Fibroblast of lung (primary cell): ENCODE results near the gene CAMSAP2. TPM values are rescaled to one million over a fixed set of nuclear protein-coding genes. Genes with fewer than 3 reads are reported as not detected.

Experiments
- DNase-seq, 2 donors: peaks; one replicate each; pipeline versions ENCODE4 v3.0.0 to v3.0.0-alpha.2; 2010; ENCODE audit warnings: low read depth in 2 of 2
- H2AFZ ChIP-seq: 2 replicates; pipeline ENCODE4 v1.5.1; 2012; ENCODE audit warnings: low read length, control low read depth, inconsistent platforms
- H3K27ac ChIP-seq: 2 replicates; pipeline ENCODE4 v1.5.1; 2011; ENCODE audit warnings: low read length, control low read depth; ENCODE audit not compliant: insufficient read depth
- H3K27me3 ChIP-seq: 2 replicates; pipeline ENCODE4 v1.5.1; 2011; ENCODE audit warnings: mild to moderate bottlenecking, low read length; ENCODE audit not compliant: control insufficient read depth, insufficient read depth
- H3K36me3 ChIP-seq: 2 replicates; pipeline ENCODE4 v1.5.1; 2011; ENCODE audit warnings: low read length; ENCODE audit not compliant: control insufficient read depth, insufficient read depth
- H3K4me1 ChIP-seq: 2 replicates; pipeline ENCODE4 v1.5.1; 2011; ENCODE audit warnings: low read length; ENCODE audit not compliant: control insufficient read depth, insufficient read depth; ENCODE audit errors: extremely low read depth
- H3K4me2 ChIP-seq: 2 replicates; pipeline ENCODE4 v1.5.1; 2011; ENCODE audit warnings: low read length, control low read depth; ENCODE audit not compliant: insufficient read depth; ENCODE audit errors: extremely low read depth
- H3K4me3 ChIP-seq, 4 experiments: fragments of 200-600 bp in 1 of 4; sonication (generic) in 1 of 4; replicated peaks in 1 of 4; 2 replicates each; pipeline ENCODE4 v1.5.1; 2011 to 2016; ENCODE audit warnings: low read length in 4 of 4, low read depth in 3 of 4, mild to moderate bottlenecking in 3 of 4, control low read depth in 2 of 4, inconsistent platforms in 1 of 4, mixed read lengths in 1 of 4; ENCODE audit not compliant: insufficient read depth in 1 of 4; ENCODE audit errors: control extremely low read depth in 1 of 4
- H3K79me2 ChIP-seq: 2 replicates; pipeline ENCODE4 v1.5.1; 2012; ENCODE audit warnings: mild to moderate bottlenecking, low read length, inconsistent platforms; ENCODE audit not compliant: control insufficient read depth, insufficient read depth
- H3K9ac ChIP-seq: 2 replicates; pipeline ENCODE4 v1.5.1; 2011; ENCODE audit warnings: mild to moderate bottlenecking, low read length, control low read depth; ENCODE audit not compliant: insufficient read depth
- H3K9me3 ChIP-seq: 2 replicates; pipeline ENCODE4 v1.5.1; 2012; ENCODE audit warnings: low read depth, low read length; ENCODE audit not compliant: control insufficient read depth, insufficient read depth
- H4K20me1 ChIP-seq: 2 replicates; pipeline ENCODE4 v1.5.1; 2011; ENCODE audit warnings: low read length; ENCODE audit not compliant: control insufficient read depth, insufficient read depth; ENCODE audit errors: extremely low read depth
- CTCF ChIP-seq, 2 donors: IDR thresholded peaks in 1 of 2; conservative IDR thresholded peaks in 1 of 2; 1 replicate in 1 of 2; 2 replicates in 1 of 2; pipeline ENCODE4 v1.5.1; 2011 to 2012; ENCODE audit warnings: low read length in 2 of 2, control low read depth in 1 of 2, inconsistent platforms in 1 of 2, low read depth in 1 of 2, mild to moderate bottlenecking in 1 of 2
- EZH2 ChIP-seq: IDR thresholded peaks from 2 replicates; pipeline ENCODE4 v1.5.1; 2012; ENCODE audit warnings: low read length, control low read depth, mild to moderate bottlenecking; ENCODE audit errors: missing control alignments
- polyA plus RNA-seq, 2 donors: library from polyadenylated mRNA; depleted of rRNA in 1 of 2; stranded (reverse) in 1 of 2; unstranded in 1 of 2; fragments of >200 nt; gene quantifications; 2 replicates each; pipeline ENCODE4 v1.2.1, GENCODE V29; 2011 to 2012; ENCODE audit warnings: missing spikeins in 1 of 2
- total RNA-seq: library from RNA; depleted of rRNA; stranded (reverse); fragments of >200 nt; gene quantifications from 2 replicates; pipeline ENCODE4 v1.2.1, GENCODE V29; 2014

The CAMSAP2 gene
- total and polyA plus RNA-seq, 2 donors (not counting 1 experiment from before 2014, with no cell fraction given) = 22.3 to 32.5 TPM

GRCh38 chr1:200838676-200839445 is 100.2 kb downstream of the CAMSAP2 start:
- Histone ChIP-seq H3K9ac (no peak overlapping the region), H3K4me2 (peak overlapping the region; percentile 23), H3K9me3 (no peaks in the 10 kb centered on the region), H3K79me2 (peaks cover 3% of the 10 kb centered on the region), H3K27me3 (no peaks in the 10 kb centered on the region), H4K20me1 (no peaks in the 10 kb centered on the region), H3K4me1 (peaks cover 11% of the 10 kb centered on the region), H3K4me3 (no peak overlapping the region), H3K36me3 (peaks cover 2% of the 10 kb centered on the region), H3K27ac (peak overlapping the region; percentile 29), H2AFZ (no peak overlapping the region)
- DNase-seq = peak; percentile 37 to 69
- TF ChIP-seq CTCF (conservative IDR thresholded peaks at IDR 0.05 in 1 of 2, IDR thresholded peaks at IDR 0.05 in 1 of 2; ENCODE audit: low read depth in 1 of 2, low read length in 2 of 2) = no peak
- no peak for TF ChIP-seq EZH2

GRCh38 chr1:200845360-200845759 is 106.7 kb downstream of the CAMSAP2 start:
- TF ChIP-seq CTCF (conservative IDR thresholded peaks at IDR 0.05 in 1 of 2, IDR thresholded peaks at IDR 0.05 in 1 of 2; ENCODE audit: low read depth in 1 of 2, low read length in 2 of 2) (no peak), EZH2 (no peak)
- Histone ChIP-seq H3K36me3 (peaks cover 14% of the 10 kb centered on the region), H2AFZ (no peak overlapping the region)

GRCh38 chr1:200846398-200846797 is 107.7 kb downstream of the CAMSAP2 start:
- Histone ChIP-seq H3K9ac (no peak overlapping the region), H3K79me2 (no peaks in the 10 kb centered on the region), H3K27me3 (no peaks in the 10 kb centered on the region), H2AFZ (no peak overlapping the region), H3K4me2 (no peak overlapping the region), H3K27ac (no peak overlapping the region), H3K9me3 (no peaks in the 10 kb centered on the region), H4K20me1 (no peaks in the 10 kb centered on the region), H3K36me3 (peaks cover 14% of the 10 kb centered on the region), H3K4me3 (no peak overlapping the region), H3K4me1 (no peaks in the 10 kb centered on the region)
- no peak for DNase-seq
- no peak for TF ChIP-seq EZH2
- no peak for TF ChIP-seq CTCF (conservative IDR thresholded peaks at IDR 0.05 in 1 of 2, IDR thresholded peaks at IDR 0.05 in 1 of 2; ENCODE audit: low read depth in 1 of 2, low read length in 2 of 2)

More at GRCh38 chr1:200845360-200845759, 106.7 kb downstream of the CAMSAP2 start:
- H4K20me1 ChIP-seq = no peaks in the 10 kb centered on the region
- H3K4me1 ChIP-seq = no peaks in the 10 kb centered on the region
- H3K9me3 ChIP-seq = no peaks in the 10 kb centered on the region
- DNase-seq = no peak
- H3K27me3 ChIP-seq = no peaks in the 10 kb centered on the region
- no peak overlapping the region for H3K27ac ChIP-seq
- H3K79me2 ChIP-seq = no peaks in the 10 kb centered on the region
- H3K4me3 ChIP-seq = no peak overlapping the region
- H3K4me2 ChIP-seq = no peak overlapping the region
- no peak overlapping the region for H3K9ac ChIP-seq
